ENCODE data around the gene MFAP5.
"Not testable (repeated sequence)": the region's sequence is repeated elsewhere in the genome, so short reads cannot be mapped to it uniquely, and the experiment has no call there.

The MFAP5 gene

DNA sequence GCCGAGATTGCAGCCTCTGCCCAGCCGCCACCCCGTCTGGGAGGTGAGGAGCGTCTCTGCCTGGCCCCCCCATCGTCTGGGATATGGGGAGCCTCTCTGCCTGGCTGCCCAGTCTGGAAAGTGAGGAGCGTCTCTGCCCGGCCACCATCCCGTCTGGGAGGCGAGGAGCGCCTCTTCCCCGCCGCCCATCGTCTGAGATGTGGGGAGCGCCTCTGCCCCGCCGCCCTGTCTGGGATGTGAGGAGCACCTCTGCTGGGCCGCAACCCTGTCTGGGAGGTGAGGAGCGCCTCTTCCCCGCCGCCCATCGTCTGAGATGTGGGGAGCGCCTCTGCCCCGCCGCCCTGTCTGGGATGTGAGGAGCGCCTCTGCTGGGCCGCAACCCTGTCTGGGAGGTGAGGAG lies 37.9 kb downstream of the MFAP5 start:
- not testable (repeated sequence) for DNase-seq

DNA sequence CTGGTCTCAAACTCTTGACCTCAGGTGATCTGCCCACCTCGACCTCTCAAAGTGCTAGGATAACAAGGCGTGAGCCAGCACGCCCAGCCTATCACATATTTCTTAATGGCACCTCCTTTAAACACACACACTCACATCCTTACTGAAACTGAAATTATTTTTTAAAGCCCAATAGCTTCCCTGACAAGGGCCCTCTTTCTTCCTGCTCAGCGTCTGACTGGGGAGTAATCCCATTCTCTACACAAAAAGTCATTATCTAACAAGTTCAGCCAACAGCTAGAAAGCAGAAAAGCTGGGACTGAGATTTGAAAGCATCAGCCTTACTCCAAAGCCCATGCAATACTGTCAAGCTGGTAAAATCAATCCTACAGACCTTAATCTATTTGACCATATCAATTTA lies 40.0 kb downstream of the MFAP5 start:
- DNase-seq, result no peak

DNA sequence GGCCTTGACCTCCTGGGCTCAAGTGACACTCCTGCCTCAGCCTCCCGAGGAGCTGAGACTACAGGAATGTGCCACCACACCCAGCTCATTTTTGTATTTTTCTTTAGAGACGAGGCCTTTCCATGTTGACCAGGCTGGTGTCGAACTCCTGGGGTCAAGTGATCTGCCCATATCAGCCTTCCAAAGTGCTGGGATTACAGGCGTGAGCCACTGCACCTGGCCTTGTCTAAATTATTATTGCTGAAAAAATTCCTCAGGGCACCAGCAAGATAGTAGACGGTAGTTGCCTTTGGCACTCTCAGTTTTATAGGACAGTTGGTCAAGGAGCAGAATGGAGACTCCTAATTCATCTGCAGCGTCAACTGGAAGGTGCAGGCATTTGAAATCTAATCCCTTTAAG lies 47.4 kb downstream of the MFAP5 start:
- no peak for DNase-seq

DNA sequence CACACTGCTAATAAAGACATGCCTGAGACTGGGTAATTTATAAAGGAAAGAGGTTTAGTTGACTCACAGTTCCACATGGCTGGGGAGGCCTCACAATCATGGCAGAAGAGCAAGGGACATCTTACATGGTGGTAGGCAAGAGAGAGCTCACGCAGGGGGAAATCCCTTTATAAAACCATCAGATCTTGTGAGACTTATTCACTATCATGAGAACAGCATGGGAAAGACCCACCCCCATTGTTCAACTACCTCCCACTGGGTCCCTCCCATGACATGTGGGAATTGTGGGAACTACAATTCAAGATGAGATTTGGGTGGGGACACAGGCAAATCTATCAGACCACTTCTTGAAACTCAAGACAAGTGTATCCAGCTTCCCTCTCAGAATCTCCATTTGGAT lies 48.7 kb downstream of the MFAP5 start:
- not testable (repeated sequence) for DNase-seq

DNA sequence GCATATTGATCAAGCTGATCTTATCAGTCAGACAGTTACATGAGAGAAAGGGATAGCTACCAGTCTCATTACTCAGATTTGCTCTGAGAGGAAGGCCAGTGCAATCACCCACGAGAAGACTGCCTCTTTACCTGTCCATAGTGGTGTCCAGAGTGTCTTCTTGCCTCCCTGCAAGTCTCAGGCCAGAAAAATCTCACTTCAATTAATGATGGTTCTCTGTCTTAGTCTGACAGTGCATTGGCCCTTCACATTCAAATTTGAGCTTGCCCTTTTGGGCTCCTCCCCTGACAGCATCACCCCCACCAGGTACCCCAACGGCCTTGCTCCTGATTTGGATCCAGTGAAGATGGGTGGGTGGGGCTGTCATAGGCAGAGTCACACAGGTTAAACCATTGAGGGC lies 50.0 kb downstream of the MFAP5 start, which contains the start of gene AICDA:
Gene AICDA, minus strand, starts transcription at position 231 of the 400 bp plus-strand sequence. Its CDS starts 92 bp downstream, at position 139.
- DNase-seq, result no peak

DNA sequence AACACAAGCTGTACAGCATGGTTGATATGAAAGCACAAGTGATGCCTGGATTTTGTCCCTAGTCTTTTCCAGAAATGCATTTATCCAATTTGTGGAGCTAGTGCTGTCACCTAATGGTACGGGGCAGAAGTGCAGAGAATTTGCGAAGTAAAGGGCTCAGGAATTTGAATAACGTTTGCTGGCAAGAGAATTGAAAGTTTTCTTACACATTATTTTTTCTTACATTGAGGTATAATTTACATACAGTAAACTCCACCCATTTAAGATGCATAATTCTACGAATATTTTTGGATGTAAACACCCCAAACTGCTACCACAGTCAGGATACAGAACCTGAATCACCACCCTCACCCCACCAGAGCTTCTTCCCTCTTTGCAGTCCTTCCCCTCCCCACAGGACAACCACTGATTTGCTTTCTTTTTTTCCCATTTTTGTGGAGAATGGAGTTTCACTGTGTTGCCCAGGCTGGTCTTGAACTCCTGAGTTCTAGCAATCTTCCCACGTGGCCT lies 53.5 kb downstream of the MFAP5 start:
- no peak for DNase-seq

DNA sequence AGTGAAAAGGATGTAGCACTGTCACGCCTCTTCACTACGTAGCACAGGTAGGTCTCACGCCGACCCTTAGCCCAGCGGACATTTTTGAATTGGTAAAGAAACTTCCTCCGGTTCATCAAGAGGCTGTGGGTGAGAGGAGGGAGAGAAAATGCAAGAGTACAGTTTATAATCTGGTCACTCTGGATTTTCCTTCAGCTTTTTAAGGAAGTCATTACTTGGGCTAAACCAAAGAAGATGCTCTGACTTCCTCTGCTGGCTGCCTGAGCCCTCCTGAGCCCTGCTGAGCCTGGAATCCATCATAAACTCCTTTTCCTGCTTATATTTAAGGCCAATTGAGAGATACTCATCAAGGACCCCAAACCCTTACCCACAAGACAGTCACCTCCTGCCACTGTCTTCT lies 55.7 kb downstream of the MFAP5 start:
- DNase-seq, result no peak

DNA sequence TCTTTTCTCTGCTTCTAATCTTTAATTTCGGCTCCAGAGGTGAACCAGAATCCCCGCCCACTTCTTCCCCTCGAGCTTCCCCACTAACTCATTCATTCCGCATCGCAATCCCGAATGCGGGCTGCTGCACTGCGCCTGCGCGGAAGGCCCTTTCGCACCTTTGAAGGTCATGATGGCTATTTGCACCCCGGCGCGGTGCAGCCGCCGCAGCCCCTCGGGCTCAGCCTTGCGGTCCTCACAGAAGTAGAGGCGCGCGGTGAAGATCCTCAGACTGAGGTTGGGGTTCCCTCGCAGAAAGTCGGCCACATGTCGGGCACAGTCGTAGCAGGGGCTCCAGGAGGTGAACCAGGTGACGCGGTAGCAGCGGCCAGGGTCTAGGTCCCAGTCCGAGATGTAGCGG lies 57.6 kb downstream of the MFAP5 start:
- no peak for DNase-seq

DNA sequence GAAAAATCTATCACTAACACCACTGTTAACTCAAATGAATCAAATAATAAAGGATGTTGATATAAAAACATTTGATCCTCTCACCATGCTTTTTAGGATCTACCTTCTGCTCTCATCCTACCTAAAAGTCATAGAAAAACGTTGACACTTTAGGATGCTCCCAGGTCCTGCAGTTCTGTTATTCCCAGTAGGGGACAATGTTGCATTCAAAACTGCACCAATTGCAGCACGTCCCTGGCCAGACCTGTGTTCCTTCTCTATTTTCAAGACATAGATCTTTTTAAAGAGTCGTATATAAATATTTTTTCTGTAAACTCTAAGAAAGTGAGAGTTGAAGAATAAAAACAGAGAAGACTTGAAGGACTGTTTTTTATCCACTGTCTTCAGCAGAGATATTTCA lies 58.8 kb downstream of the MFAP5 start:
- DNase-seq, result no peak

DNA sequence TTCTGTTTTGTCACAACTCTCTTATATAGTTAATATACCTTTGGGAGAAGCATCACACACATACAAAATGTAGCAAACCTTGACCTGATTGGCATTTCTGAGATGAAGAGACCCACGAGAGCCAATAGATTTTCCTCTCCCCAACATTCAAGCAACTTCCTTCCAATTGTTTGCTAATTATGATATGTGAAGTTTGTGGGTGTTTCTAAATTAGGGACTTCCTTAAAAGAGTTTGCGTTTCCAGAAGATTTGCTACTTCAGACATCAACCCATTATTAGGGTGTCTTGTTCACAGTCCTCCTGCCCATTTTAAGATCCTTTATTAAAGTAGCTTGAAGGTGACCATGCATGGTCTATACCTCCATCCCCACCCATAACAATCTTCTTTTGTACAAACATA lies 59.3 kb downstream of the MFAP5 start:
- DNase-seq, result no peak

DNA sequence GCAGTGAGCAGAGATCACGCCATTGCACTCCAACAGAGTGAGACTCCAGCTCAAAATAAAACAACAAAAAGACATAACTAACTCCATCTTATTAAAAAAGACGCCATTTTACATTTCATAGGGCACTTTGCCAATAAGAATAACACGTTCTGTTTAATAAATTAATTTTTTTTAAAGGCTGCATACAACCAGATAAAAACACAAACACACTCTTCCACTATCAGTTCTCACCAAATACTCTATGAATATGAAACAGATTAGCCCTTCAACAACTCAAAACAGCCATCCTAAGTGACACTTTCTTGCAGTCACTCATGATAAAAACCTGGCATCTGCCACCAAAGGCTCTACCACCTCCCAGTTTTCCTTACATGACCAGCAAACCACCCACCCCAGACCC lies 66.1 kb downstream of the MFAP5 start:
- DNase-seq, result no peak

All from activated gamma-delta T cell (primary cell).